ENCODE data around the gene SRL. TPM values are rescaled to one million over a fixed set of nuclear protein-coding genes. Genes with fewer than 3 reads are reported as not detected.
A peak's percentile ranks its signal among the peaks of the same experiment; 100 is the strongest.

Gene SRL
- total RNA-seq, 1 donor from 2014 or later, result 0.37 TPM

GRCh38 chr16:4217204-4218131 is 24.4 kb downstream of the SRL start:
- Mint-ChIP-seq H3K9me3 (ENCODE audit: unreplicated experiment) (peaks cover 6% of the 10 kb centered on the region), H3K27me3 (ENCODE audit: unreplicated experiment) (peaks cover 5% of the 10 kb centered on the region), H3K27ac (ENCODE audit: unreplicated experiment) (peak overlapping the region; percentile 6), H3K4me1 (ENCODE audit: low read depth, unreplicated experiment) (peaks cover 15% of the 10 kb centered on the region), H3K36me3 (ENCODE audit: unreplicated experiment) (peaks cover 3% of the 10 kb centered on the region), H3K4me3 (ENCODE audit: unreplicated experiment) (peak overlapping the region; percentile 69)
- TF ChIP-seq CTCF (IDR thresholded peaks at IDR 0.05; ENCODE audit: partially characterized antibody, unreplicated experiment), result no peak
- no peak for DNase-seq

DNA sequence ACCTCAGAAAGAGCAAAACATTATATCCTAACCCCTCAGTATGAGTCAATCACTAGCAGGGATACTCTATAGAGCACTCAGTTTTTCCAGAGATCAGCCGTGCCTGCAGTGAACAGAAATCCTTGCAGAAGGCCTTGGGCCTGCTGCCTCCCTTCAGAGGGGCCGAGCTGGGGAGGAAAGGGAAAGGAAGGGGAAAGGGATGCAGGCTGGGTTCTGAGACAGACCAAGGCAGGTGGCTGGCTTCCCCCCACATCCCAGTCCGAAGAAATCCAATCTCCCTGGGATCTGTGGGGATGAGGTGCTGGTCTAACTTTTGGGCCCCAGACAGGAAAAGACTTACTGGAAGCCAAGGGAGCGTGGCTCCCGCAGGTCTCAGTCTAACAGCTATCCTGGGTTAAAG is 25.3 kb downstream of the SRL start:
- H3K4me3 Mint-ChIP-seq (ENCODE audit: unreplicated experiment), result no peak overlapping the region
- peaks cover 3% of the 10 kb centered on the region for H3K27me3 Mint-ChIP-seq (ENCODE audit: unreplicated experiment)
- H3K36me3 Mint-ChIP-seq (ENCODE audit: unreplicated experiment), result peaks cover 1% of the 10 kb centered on the region
- no peak overlapping the region for H3K27ac Mint-ChIP-seq (ENCODE audit: unreplicated experiment)
- TF ChIP-seq CTCF (IDR thresholded peaks at IDR 0.05; ENCODE audit: partially characterized antibody, unreplicated experiment), result no peak
- peaks cover 6% of the 10 kb centered on the region for H3K9me3 Mint-ChIP-seq (ENCODE audit: unreplicated experiment)
- peaks cover 15% of the 10 kb centered on the region for H3K4me1 Mint-ChIP-seq (ENCODE audit: low read depth, unreplicated experiment)
- DNase-seq, result no peak

GRCh38 chr16:4215106-4215505 is 26.8 kb downstream of the SRL start:
- Mint-ChIP-seq H3K4me3 (ENCODE audit: unreplicated experiment) (no peak overlapping the region), H3K27ac (ENCODE audit: unreplicated experiment) (no peak overlapping the region), H3K9me3 (ENCODE audit: unreplicated experiment) (peaks cover 6% of the 10 kb centered on the region), H3K4me1 (ENCODE audit: low read depth, unreplicated experiment) (peaks cover 15% of the 10 kb centered on the region), H3K27me3 (ENCODE audit: unreplicated experiment) (peaks cover 3% of the 10 kb centered on the region), H3K36me3 (ENCODE audit: unreplicated experiment) (no peaks in the 10 kb centered on the region)
- no peak for DNase-seq
- no peak for TF ChIP-seq CTCF (IDR thresholded peaks at IDR 0.05; ENCODE audit: partially characterized antibody, unreplicated experiment)

DNA sequence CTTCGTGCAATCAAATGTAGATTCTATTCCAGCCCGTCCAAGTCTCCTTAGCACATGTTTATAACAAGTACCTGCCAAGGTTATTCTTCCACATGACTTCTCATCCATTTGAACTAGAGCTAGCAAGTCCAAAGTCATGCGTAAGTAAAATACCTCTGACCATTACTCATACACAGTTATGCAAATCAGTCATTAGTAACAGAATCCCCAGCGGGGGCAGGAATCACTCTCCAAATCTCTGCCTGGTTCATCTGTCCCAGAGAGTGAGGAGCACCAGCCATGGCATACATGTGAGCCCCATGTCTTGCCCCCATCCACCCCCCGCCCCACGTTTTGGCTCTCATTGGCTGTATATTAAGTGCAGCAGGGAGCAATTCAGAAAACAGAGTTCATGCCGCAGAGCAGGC is 27.7 kb downstream of the SRL start:
- no peak for DNase-seq
- H3K4me3 Mint-ChIP-seq (ENCODE audit: unreplicated experiment), result no peak overlapping the region
- H3K27ac Mint-ChIP-seq (ENCODE audit: unreplicated experiment), result no peak overlapping the region
- TF ChIP-seq CTCF (IDR thresholded peaks at IDR 0.05; ENCODE audit: partially characterized antibody, unreplicated experiment), result no peak
- peaks cover 15% of the 10 kb centered on the region for H3K4me1 Mint-ChIP-seq (ENCODE audit: low read depth, unreplicated experiment)
- peaks cover 3% of the 10 kb centered on the region for H3K27me3 Mint-ChIP-seq (ENCODE audit: unreplicated experiment)
- H3K9me3 Mint-ChIP-seq (ENCODE audit: unreplicated experiment), result peaks cover 6% of the 10 kb centered on the region
- H3K36me3 Mint-ChIP-seq (ENCODE audit: unreplicated experiment), result no peaks in the 10 kb centered on the region

DNA sequence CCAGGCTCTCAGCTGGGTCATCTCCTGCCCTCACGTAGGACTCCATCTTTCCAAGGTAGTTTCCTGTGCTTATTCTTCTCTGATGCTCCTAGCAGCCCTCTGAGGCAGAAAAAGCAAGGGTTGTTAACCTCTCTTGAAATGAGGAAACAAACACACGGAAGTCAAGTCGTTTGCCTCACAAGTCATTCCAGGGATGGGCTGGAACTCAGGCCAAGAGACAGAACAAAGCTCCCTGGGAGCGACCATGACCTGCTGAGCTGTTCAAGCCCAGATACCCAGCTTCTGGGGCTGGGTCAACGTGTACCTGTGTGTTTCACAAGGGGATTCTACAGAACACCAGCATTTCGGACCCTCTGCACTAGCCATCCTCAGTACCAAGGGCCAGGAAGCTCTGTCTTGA is 28.1 kb downstream of the SRL start:
- no peak for DNase-seq
- Mint-ChIP-seq H3K27ac (ENCODE audit: unreplicated experiment) (no peak overlapping the region), H3K36me3 (ENCODE audit: unreplicated experiment) (no peaks in the 10 kb centered on the region), H3K4me1 (ENCODE audit: low read depth, unreplicated experiment) (peaks cover 13% of the 10 kb centered on the region), H3K27me3 (ENCODE audit: unreplicated experiment) (peaks cover 3% of the 10 kb centered on the region), H3K9me3 (ENCODE audit: unreplicated experiment) (peaks cover 6% of the 10 kb centered on the region), H3K4me3 (ENCODE audit: unreplicated experiment) (no peak overlapping the region)
- TF ChIP-seq CTCF (IDR thresholded peaks at IDR 0.05; ENCODE audit: partially characterized antibody, unreplicated experiment), result no peak
